H1 (cell line): Measurements from ENCODE around the gene SPARC. TPM values are rescaled to one million over a fixed set of nuclear protein-coding genes. Genes with fewer than 3 reads are reported as not detected.

Experiments used
- CTCF ChIA-PET: fragments of 300-600 bp; sonication (Branson Sonifier 250); formaldehyde crosslinking; loops from one replicate; lab custom pipeline; 2021; ENCODE audit not compliant: partially characterized antibody; lab: Charles Lee
- POLR2A ChIA-PET: fragments of 300-600 bp; sonication (Branson Sonifier 250); formaldehyde crosslinking; loops from one replicate; lab custom pipeline; 2021; ENCODE audit warnings: inconsistent platforms; ENCODE audit not compliant: partially characterized antibody; lab: Charles Lee
- DNase-seq, 2 experiments: peaks; one replicate each; pipeline versions ENCODE4 v3.0.0 to v3.0.0-alpha.2; 2010 to 2022; ENCODE audit warnings: low spot score in 2 of 2, low read depth in 1 of 2, mixed read lengths in 1 of 2
- FAIRE-seq: peaks from 2 replicates; lab custom pipeline; 2011; peaks lifted over from hg19 to GRCh38; lab: Jason Lieb, UNC
- H2AFZ ChIP-seq: 2 replicates; pipeline ENCODE4 v1.8.1; 2012; ENCODE audit warnings: low read length, inconsistent platforms
- H2AK5ac ChIP-seq: 2 replicates; pipeline ENCODE4 v1.6.1; 2013; ENCODE audit warnings: low read depth, low read length
- H2BK120ac ChIP-seq: replicated peaks from 2 replicates; pipeline ENCODE3; 2013; ENCODE audit warnings: low read depth, low read length, inconsistent platforms
- H2BK12ac ChIP-seq: 2 replicates; pipeline ENCODE4 v1.6.1; 2013; ENCODE audit warnings: low read depth, low read length
- H2BK15ac ChIP-seq: 2 replicates; pipeline ENCODE4 v1.6.1; 2013; ENCODE audit warnings: low read length
- H2BK20ac ChIP-seq: 2 replicates; pipeline ENCODE4 v1.6.1; 2013; ENCODE audit warnings: low read length
- H2BK5ac ChIP-seq: 2 replicates; pipeline ENCODE4 v1.6.1; 2013; ENCODE audit warnings: low read depth, low read length
- H3K14ac ChIP-seq: 2 replicates; pipeline ENCODE4 v1.6.1; 2013; ENCODE audit warnings: inconsistent platforms; ENCODE audit not compliant: insufficient read length
- H3K18ac ChIP-seq: 2 replicates; pipeline ENCODE4 v1.6.1; 2013; ENCODE audit warnings: low read length; ENCODE audit errors: extremely low read depth
- H3K23ac ChIP-seq: 2 replicates; pipeline ENCODE4 v1.6.1; 2013; ENCODE audit warnings: inconsistent platforms; ENCODE audit not compliant: insufficient read length
- H3K23me2 ChIP-seq: 2 replicates; pipeline ENCODE4 v1.6.1; 2013; ENCODE audit warnings: low read depth, low read length
- H3K27ac ChIP-seq: 2 replicates; pipeline ENCODE4 v1.6.1; 2011; ENCODE audit warnings: low read depth, low read length, inconsistent platforms
- H3K27me3 ChIP-seq, 4 experiments: replicated peaks in 1 of 4; 1 replicate in 1 of 4; 2 replicates in 3 of 4; pipeline versions ENCODE4 v1.6.1 to v1.8.1; 2011 to 2013; ENCODE audit warnings: low read length in 3 of 4, mild to moderate bottlenecking in 3 of 4, inconsistent platforms in 2 of 4, mixed read lengths in 2 of 4, moderate library complexity in 1 of 4; ENCODE audit not compliant: control insufficient read depth in 3 of 4, insufficient read depth in 3 of 4; ENCODE audit errors: extremely low read depth in 1 of 4
- H3K36me3 ChIP-seq, 4 experiments: 2 replicates each; pipeline versions ENCODE4 v1.6.1 to v1.8.1; 2011 to 2013; ENCODE audit warnings: mild to moderate bottlenecking in 4 of 4, low read length in 3 of 4, moderate library complexity in 2 of 4, control low read depth in 1 of 4, inconsistent platforms in 1 of 4; ENCODE audit not compliant: insufficient read depth in 4 of 4, control insufficient read depth in 2 of 4
- H3K4ac ChIP-seq: replicated peaks from 2 replicates; pipeline ENCODE3; 2013; ENCODE audit warnings: low read length, low read depth, mixed read lengths, inconsistent platforms; ENCODE audit not compliant: insufficient read length
- H3K4me1 ChIP-seq, 4 experiments: replicated peaks in 1 of 4; 1 replicate in 1 of 4; 2 replicates in 3 of 4; pipeline versions ENCODE4 v1.6.1 to v1.8.1; 2011 to 2013; ENCODE audit warnings: low read length in 3 of 4, inconsistent platforms in 2 of 4, mixed read lengths in 1 of 4; ENCODE audit not compliant: insufficient read depth in 4 of 4, control insufficient read depth in 3 of 4
- H3K4me2 ChIP-seq, 2 experiments: 2 replicates each; pipeline versions ENCODE4 v1.6.1 to v1.8.1; 2011 to 2013; ENCODE audit warnings: low read depth in 2 of 2, low read length in 2 of 2, control low read depth in 1 of 2, inconsistent platforms in 1 of 2, mild to moderate bottlenecking in 1 of 2; ENCODE audit not compliant: insufficient read depth in 1 of 2
- H3K4me3 ChIP-seq, 4 experiments: fragments of 200-600, 300-600 bp in 1 of 4; sonication (generic), shearing (Covaris generic), sonication (Bioruptor Twin) in 1 of 4; 2 replicates each; pipeline versions ENCODE4 v1.5.1 to v1.8.1; 2011 to 2016; ENCODE audit warnings: low read length in 4 of 4, low read depth in 3 of 4, control low read depth in 2 of 4, inconsistent platforms in 2 of 4, mild to moderate bottlenecking in 2 of 4, mixed read lengths in 1 of 4, moderate library complexity in 1 of 4; ENCODE audit not compliant: insufficient read depth in 2 of 4; ENCODE audit errors: extremely low read depth in 1 of 4
- H3K56ac ChIP-seq: replicated peaks from 2 replicates; pipeline ENCODE3; 2013; ENCODE audit warnings: low read depth, mild to moderate bottlenecking, mixed read lengths, low read length, inconsistent platforms; ENCODE audit not compliant: insufficient read length
- H3K79me1 ChIP-seq: 2 replicates; pipeline ENCODE4 v1.6.1; 2013; ENCODE audit warnings: low read depth, low read length, control low read depth
- H3K79me2 ChIP-seq, 2 experiments: 2 replicates each; pipeline versions ENCODE4 v1.6.1 to v1.8.1; 2012 to 2013; ENCODE audit warnings: low read length in 2 of 2, mild to moderate bottlenecking in 2 of 2, inconsistent platforms in 1 of 2; ENCODE audit not compliant: insufficient read depth in 2 of 2, control insufficient read depth in 1 of 2
- H3K9ac ChIP-seq, 4 experiments: replicated peaks in 1 of 4; 1 replicate in 1 of 4; 2 replicates in 3 of 4; pipeline versions ENCODE4 v1.6.1 to v1.8.1; 2011 to 2013; ENCODE audit warnings: low read depth in 3 of 4, low read length in 3 of 4, control low read depth in 2 of 4, mild to moderate bottlenecking in 2 of 4, moderate library complexity in 2 of 4, inconsistent platforms in 1 of 4; ENCODE audit errors: extremely low read depth in 1 of 4
- H3K9me3 ChIP-seq, 2 experiments: 2 replicates each; pipeline versions ENCODE4 v1.6.1 to v1.8.1; 2012 to 2013; ENCODE audit warnings: mild to moderate bottlenecking in 2 of 2, moderate library complexity in 2 of 2, control low read depth in 1 of 2, inconsistent platforms in 1 of 2, low read depth in 1 of 2, low read length in 1 of 2, mixed read lengths in 1 of 2; ENCODE audit not compliant: insufficient read depth in 2 of 2
- H4K20me1 ChIP-seq, 2 experiments: replicated peaks in 1 of 2; 2 replicates each; pipeline versions ENCODE3 to v1.8.1; 2011 to 2013; ENCODE audit warnings: inconsistent platforms in 2 of 2, low read length in 2 of 2, mild to moderate bottlenecking in 1 of 2; ENCODE audit not compliant: insufficient read depth in 2 of 2, control insufficient read depth in 1 of 2
- H4K5ac ChIP-seq: 2 replicates; pipeline ENCODE4 v1.6.1; 2013; ENCODE audit warnings: low read length, low read depth, mixed read lengths, inconsistent platforms; ENCODE audit not compliant: insufficient read length
- H4K8ac ChIP-seq: 2 replicates; pipeline ENCODE4 v1.8.0; 2013; ENCODE audit warnings: mild to moderate bottlenecking, moderate library complexity, low read length, inconsistent platforms; ENCODE audit not compliant: insufficient read depth; ENCODE audit errors: extremely low read depth
- H4K91ac ChIP-seq: replicated peaks from 2 replicates; pipeline ENCODE3; 2013; ENCODE audit warnings: low read length, mixed read lengths, inconsistent platforms; ENCODE audit not compliant: insufficient read length
- ATF2 ChIP-seq: IDR thresholded peaks from 2 replicates; pipeline ENCODE4 v1.6.1; 2012; ENCODE audit warnings: low read length, inconsistent platforms
- ATF3 ChIP-seq: IDR thresholded peaks from 2 replicates; pipeline ENCODE4 v1.6.1; 2011; ENCODE audit warnings: low read depth, mild to moderate bottlenecking, low read length; ENCODE audit not compliant: insufficient read depth
- EZH2 ChIP-seq: fragments of 200-600 bp; sonication (generic); IDR thresholded peaks from 2 replicates; pipeline ENCODE4 v1.7.1; 2012; ENCODE audit warnings: low read depth, mild to moderate bottlenecking, moderate library complexity, low read length, inconsistent platforms; ENCODE audit not compliant: severe bottlenecking
- RFX5 ChIP-seq: IDR thresholded peaks from 2 replicates; pipeline ENCODE4 v1.6.1; 2011; ENCODE audit warnings: low read depth, low read length, improper control_type of control experiment, borderline replicate concordance
- TEAD4 ChIP-seq: IDR thresholded peaks from 2 replicates; pipeline ENCODE4 v1.6.1; 2012; ENCODE audit warnings: low read depth, low read length, inconsistent platforms, mixed read lengths
- USF2 ChIP-seq: IDR thresholded peaks from 2 replicates; pipeline ENCODE4 v1.6.1; 2011; ENCODE audit warnings: low read length, improper control_type of control experiment
- WGBS, 2 experiments: shearing (Covaris generic) in 1 of 2; methylation state at CpG; one replicate each; pipeline versions ENCODE4 v1.1.6 to v1.1.7; 2013 to 2015; ENCODE audit warnings: low lambda C conversion rate in 2 of 2, mixed read lengths in 2 of 2, inconsistent platforms in 1 of 2, low coverage in 1 of 2, missing lambda C conversion rate in 1 of 2; ENCODE audit not compliant: insufficient replicate concordance in 2 of 2, insufficient coverage in 1 of 2, insufficient read length in 1 of 2; ENCODE audit errors: extremely low coverage in 1 of 2, missing lambda C conversion rate in 1 of 2; 5-methylcytosine and 5-hydroxymethylcytosine counted together
- polyA plus RNA-seq, 7 experiments: library from polyadenylated mRNA; depleted of rRNA in 3 of 7; stranded (reverse) in 5 of 7; unstranded in 2 of 7; fragments of >200 nt in 5 of 7; fragments of 200-250 nt in 2 of 7; gene quantifications; 1 replicate in 5 of 7; 2 replicates in 1 of 7; 4 replicates in 1 of 7; pipeline versions ENCODE4 v1.2.1 to v1.2.3, GENCODE V29; 2011 to 2013; ENCODE audit warnings: missing spikeins in 2 of 7, mixed read lengths in 2 of 7
- total RNA-seq: library from RNA; stranded (reverse); fragmentation: NEBNext Ultra II Directional; extraction: Animal tissue kit (Norgen Biotek cat#: 25700); gene quantifications from 2 replicates; pipeline ENCODE4 v1.2.1, GENCODE V29; 2021

SPARC gene
- total and polyA plus RNA-seq, 2 of the 8 experiments (the other 6 are each of a cell fraction or from before 2014, with no cell fraction given) = 375 to 438 TPM

- H3K9ac ChIP-seq = no peak overlapping the region
- no peak for FAIRE-seq
- H4K8ac ChIP-seq = no peak overlapping the region
- no peak overlapping the region for H3K23ac ChIP-seq
- DNase-seq = no peak
- no peak overlapping the region for H3K4me3 ChIP-seq
- H3K27ac ChIP-seq = no peak overlapping the region
- 81% methylated on average over 13 of the region's 13 CpGs; no CpG with 5 or more reads in 1 of the 2 experiments for WGBS, 2 experiments
- H3K18ac ChIP-seq = no peak overlapping the region; the same call in 1 of the 2 replicates
- H2BK12ac ChIP-seq = peak overlapping the region; percentile 6; the same call in 1 of the 2 replicates
- no peak overlapping the region for H3K56ac ChIP-seq
- no peak overlapping the region for H3K4ac ChIP-seq
- H2AFZ ChIP-seq = peak overlapping the region; percentile 86; the same call in 1 of the 2 replicates
- ChIA-PET CTCF (interaction anchor here (1.0 to 7.9 kb wide), 9 partner anchors 8 to 53 kb away, joined by 3 to 53 read pairs (median 7); partner anchors contain the start of gene SPARC), POLR2A (interaction anchor here (0.8 to 1.7 kb wide), 5 partner anchors 9 to 40 kb away, joined by 3 to 4 read pairs (median 3); no protein-coding TSS in a partner anchor)
- H4K20me1 ChIP-seq = no peaks in the 10 kb centered on the region
- H3K27me3 ChIP-seq = no peaks in the 10 kb centered on the region
- H2BK20ac ChIP-seq = peak overlapping the region; percentile 82; the same call in 1 of the 2 replicates
- no peak overlapping the region for H2AK5ac ChIP-seq
- no peak overlapping the region for H3K4me2 ChIP-seq
- H3K23me2 ChIP-seq = no peaks in the 10 kb centered on the region
- peak overlapping the region; percentile 11 for H4K91ac ChIP-seq
- no peak overlapping the region for H2BK15ac ChIP-seq
- no peak overlapping the region for H4K5ac ChIP-seq
- no peaks in the 10 kb centered on the region for H3K36me3 ChIP-seq
- no peak overlapping the region for H3K14ac ChIP-seq
- no peaks in the 10 kb centered on the region for H3K9me3 ChIP-seq
- no peak overlapping the region for H2BK120ac ChIP-seq
- H2BK5ac ChIP-seq = 0 out of 2 replicates have a peak overlapping the region, but pooled peaks have one; percentile 7
- H3K4me1 ChIP-seq = peaks cover 3 to 14% (median 6%) of the 10 kb centered on the region in 4 experiments
- H3K79me2 ChIP-seq = no peaks in the 10 kb centered on the region
- H3K79me1 ChIP-seq = no peaks in the 10 kb centered on the region
- TF ChIP-seq EZH2 (no peak), TEAD4 (no peak), ATF2 (no peak), USF2 (no peak), RFX5 (no peak), ATF3 (no peak)
Measured at GRCh38 chr5:151699071-151699901, 12.6 kb upstream of the SPARC start.
